Panc1 (cell line): Measurements from ENCODE around the gene CAMKMT. TPM values are rescaled to one million over a fixed set of nuclear protein-coding genes. Genes with fewer than 3 reads are reported as not detected.

Experiments used
- ATAC-seq: fragments of 200-7000 bp; cut with Tn5 transposase; 2 replicates; pipeline ENCODE4 v1.9.1; 2020; ENCODE audit warnings: mild to moderate bottlenecking, moderate library complexity
- BruUV-seq: library from RNA; stranded (reverse); fragments of 400-500 nt; replicated peaks from 2 replicates; lab custom pipeline; 2021; lab: Mats Ljungman, UMichigan
- CTCF ChIA-PET: fragments of 300-600 bp; sonication (Branson Sonifier 250); formaldehyde crosslinking; loops from one replicate; lab custom pipeline; 2022; ENCODE audit warnings: antibody characterized with exemption; lab: Charles Lee
- POLR2A ChIA-PET: fragments of 300-600 bp; sonication (Branson Sonifier 250); formaldehyde crosslinking; loops from one replicate; lab custom pipeline; 2022; ENCODE audit warnings: antibody characterized with exemption; lab: Charles Lee
- DNase-seq: peaks from one replicate; pipeline ENCODE4 v3.0.0-alpha.2; 2010; ENCODE audit warnings: low read depth, low spot score
- H3K27ac ChIP-seq: 2 replicates; pipeline ENCODE4 v1.5.1; 2011; ENCODE audit warnings: mild to moderate bottlenecking, low read length, inconsistent platforms
- H3K27me3 ChIP-seq: fragments of 200-500 bp; sonication (Bioruptor generic); 2 replicates; pipeline ENCODE4 v1.6.0; 2014; ENCODE audit warnings: low read length, inconsistent platforms; ENCODE audit not compliant: control insufficient read depth, insufficient read depth
- H3K36me3 ChIP-seq: fragments of 200-500 bp; sonication (Bioruptor generic); 2 replicates; pipeline ENCODE4 v1.5.1; 2014; ENCODE audit warnings: inconsistent platforms, mild to moderate bottlenecking, low read length, moderate library complexity; ENCODE audit not compliant: control insufficient read depth, insufficient read depth
- H3K4me1 ChIP-seq: 2 replicates; pipeline ENCODE4 v1.5.1; 2011; ENCODE audit warnings: inconsistent platforms, mild to moderate bottlenecking, low read length, moderate library complexity; ENCODE audit not compliant: control insufficient read depth, insufficient read depth
- H3K4me3 ChIP-seq, 2 experiments: 2 replicates each; pipeline ENCODE4 v1.5.1; 2011 to 2012; ENCODE audit warnings: low read depth in 2 of 2, low read length in 2 of 2, mild to moderate bottlenecking in 2 of 2, inconsistent platforms in 1 of 2, moderate library complexity in 1 of 2
- H3K9me3 ChIP-seq: fragments of 200-500 bp; sonication (Bioruptor generic); 2 replicates; pipeline ENCODE4 v1.5.1; 2014; ENCODE audit warnings: low read depth, mild to moderate bottlenecking, inconsistent platforms, low read length, moderate library complexity; ENCODE audit not compliant: control insufficient read depth, insufficient read depth
- CTCF ChIP-seq: fragments of 450-650 bp; IDR thresholded peaks from 2 replicates; pipeline ENCODE4 v1.5.1; 2017; ENCODE audit warnings: mild to moderate bottlenecking
- POLR2AphosphoS5 ChIP-seq: IDR thresholded peaks from 2 replicates; pipeline ENCODE4 v1.6.1; 2012; ENCODE audit warnings: mild to moderate bottlenecking, low read depth, low read length, moderate library complexity
- REST ChIP-seq, 2 experiments: IDR thresholded peaks; 2 replicates each; pipeline ENCODE4 v1.6.1; 2011 to 2012; ENCODE audit warnings: low read depth in 2 of 2, control low read depth in 1 of 2, low read length in 1 of 2, mild to moderate bottlenecking in 1 of 2, moderate library complexity in 1 of 2; ENCODE audit not compliant: insufficient read depth in 1 of 2
- TCF7L2 ChIP-seq: IDR thresholded peaks from 2 replicates; pipeline ENCODE4 v1.6.1; 2011; ENCODE audit warnings: mild to moderate bottlenecking, low read depth, low read length, inconsistent platforms
- in situ Hi-C: cut with HindIII; loops from 2 replicates; pipeline ENCODE4 v1.10.0; 2016; ENCODE audit warnings: low sequenced_read_pairs, low pct_unique_long_range_greater_than_20kb
- intact Hi-C: fragments of 100-400 bp; cut with micrococcal nuclease; formaldehyde crosslinking; loops from one replicate; pipeline ENCODE4 v1.10.0; 2022; ENCODE audit not compliant: unreplicated experiment
- total RNA-seq: library from RNA; stranded (reverse); gene quantifications from one replicate; pipeline ENCODE4 v1.2.1, GENCODE V29; 2021; ENCODE audit not compliant: unreplicated experiment

CAMKMT gene
- total RNA-seq, 1 experiment from 2014 or later: 12.6 TPM

GRCh38 chr2:44649381-44649780 is 287.6 kb downstream of the CAMKMT start:
- Histone ChIP-seq H3K4me3 (no peak overlapping the region), H3K9me3 (no peaks in the 10 kb centered on the region), H3K27ac (no peak overlapping the region), H3K4me1 (no peaks in the 10 kb centered on the region), H3K27me3 (no peaks in the 10 kb centered on the region), H3K36me3 (no peaks in the 10 kb centered on the region)
- intact Hi-C loops (no loop called here), in situ Hi-C loops (no loop called here)
- ATAC-seq (no peak), DNase-seq (no peak)
- no TSS peak for BruUV-seq
- POLR2A ChIA-PET: no interaction called here
- CTCF ChIA-PET: no interaction called here
- TF ChIP-seq POLR2AphosphoS5: no peak

- ChIA-PET CTCF (no interaction called here), POLR2A (no interaction called here)
Observed at GRCh38 chr2:44650796-44651195, 289.0 kb downstream of the CAMKMT start.

More at GRCh38 chr2:44650796-44651195, 289.0 kb downstream of the CAMKMT start:
- intact Hi-C loops: no loop called here
- Histone ChIP-seq H3K36me3 (no peaks in the 10 kb centered on the region), H3K27me3 (no peaks in the 10 kb centered on the region), H3K27ac (no peak overlapping the region), H3K4me3 (no peak overlapping the region), H3K9me3 (no peaks in the 10 kb centered on the region), H3K4me1 (no peaks in the 10 kb centered on the region)
- in situ Hi-C loops: no loop called here
- ATAC-seq (no peak), DNase-seq (no peak)
- BruUV-seq: no TSS peak
- TF ChIP-seq REST (IDR thresholded peaks at IDR 0.05; ENCODE audit: insufficient read depth in 1 of 2, low read depth in 2 of 2, low read length in 1 of 2) (no peak), TCF7L2 (no peak), POLR2AphosphoS5 (no peak), CTCF (no peak)
